Aorta (tissue), 5 donors: ENCODE data around the gene PNPLA1. TPM values are rescaled to one million over a fixed set of nuclear protein-coding genes. Genes with fewer than 3 reads are reported as not detected.

ENCODE experiments used
- ATAC-seq: fragments of 200-7000 bp; cut with Tn5 transposase; one replicate; pipeline ENCODE4 v1.9.1; 2022; ENCODE audit warnings: moderate library complexity; ENCODE audit not compliant: low FRiP score
- DNase-seq, 2 donors: peaks; one replicate each; pipeline ENCODE4 v3.0.0-alpha.2; 2020
- H3K27ac ChIP-seq, 2 donors: one replicate each; pipeline ENCODE4 v1.5.1; 2013; ENCODE audit warnings: low read length in 2 of 2, mild to moderate bottlenecking in 2 of 2, moderate library complexity in 2 of 2, control low read depth in 1 of 2, inconsistent platforms in 1 of 2, low read depth in 1 of 2
- H3K27me3 ChIP-seq, 2 donors: one replicate each; pipeline ENCODE4 v1.6.1; 2013; ENCODE audit warnings: control low read depth in 1 of 2, low read length in 1 of 2, mild to moderate bottlenecking in 1 of 2, moderate library complexity in 1 of 2; ENCODE audit not compliant: insufficient read depth in 2 of 2, control insufficient read depth in 1 of 2
- H3K36me3 ChIP-seq, 2 donors: one replicate each; pipeline ENCODE4 v1.6.1; 2013; ENCODE audit warnings: control low read depth in 1 of 2, low read length in 1 of 2, mild to moderate bottlenecking in 1 of 2; ENCODE audit not compliant: insufficient read depth in 2 of 2, control insufficient read depth in 1 of 2
- H3K4me1 ChIP-seq, 2 donors: one replicate each; pipeline ENCODE4 v1.6.1; 2013; ENCODE audit warnings: low read length in 2 of 2, control low read depth in 1 of 2, mild to moderate bottlenecking in 1 of 2, moderate library complexity in 1 of 2; ENCODE audit not compliant: insufficient read depth in 2 of 2, control insufficient read depth in 1 of 2
- H3K4me3 ChIP-seq, 2 donors: one replicate each; pipeline ENCODE4 v1.5.1; 2013; ENCODE audit warnings: low read length in 2 of 2, control low read depth in 1 of 2, mild to moderate bottlenecking in 1 of 2
- H3K9me3 ChIP-seq: one replicate; pipeline ENCODE4 v1.6.1; 2013; ENCODE audit warnings: mild to moderate bottlenecking, low read length; ENCODE audit not compliant: control insufficient read depth
- WGBS, 2 donors: extraction: QIAGEN DNeasy Blood & Tissue Kit; methylation state at CpG; one replicate each; pipeline ENCODE4 v1.1.7; 2013; 5-methylcytosine and 5-hydroxymethylcytosine counted together
- intact Hi-C, 2 donors: fragments of 100-400 bp; cut with DNase I; formaldehyde crosslinking; loops; one replicate each; pipeline versions ENCODE4 v1.14.2 to v1.15.0; 2022
- polyA plus RNA-seq, 2 donors: library from polyadenylated mRNA; stranded (reverse); fragments of 200-250 nt; gene quantifications; one replicate each; pipeline ENCODE4 v1.2.3, GENCODE V29; 2013
- total RNA-seq, 2 donors: library from RNA; stranded (reverse); fragmentation: NEBNext Ultra II Directional; extraction: Animal tissue kit (Norgen Biotek cat#: 25700); gene quantifications; one replicate each; pipeline ENCODE4 v1.2.1, GENCODE V29; 2021
- donor health status: healthy with polysubstance abuse.
- donor health status: Bipolar disorder and iron deficiency.
- donor health status: DM: no; HTN: no; CAD: no.
- donor health status: DM: no; HTN: no; CAD: no.
- donor health status: DM: yes; HTN: yes; CAD: no.

Gene PNPLA1
- total and polyA plus RNA-seq, 4 donors: 0.15 to 0.23 TPM; not detected in 2

- H3K27ac ChIP-seq: no peak overlapping the region
- H3K4me3 ChIP-seq: no peak overlapping the region
- DNase-seq: no peak
- H3K9me3 ChIP-seq: no peaks in the 10 kb centered on the region
- peaks cover 7 to 8% of the 10 kb centered on the region in 2 donors for H3K36me3 ChIP-seq
- intact Hi-C loops: no loop called here
- no peak for ATAC-seq
- 78 to 95% methylated on average over 1 of the region's 1 CpG for WGBS, 2 donors
- no peaks in the 10 kb centered on the region for H3K4me1 ChIP-seq
- H3K27me3 ChIP-seq: no peaks in the 10 kb centered on the region
These were observed 42.3 kb upstream of the PNPLA1 start for GRCh38 chr6:36227379-36228228.

GRCh38 chr6:36229223-36229622, 40.6 kb upstream of the PNPLA1 start:
- Histone ChIP-seq H3K4me3 (no peak overlapping the region), H3K27ac (no peak overlapping the region), H3K9me3 (no peaks in the 10 kb centered on the region), H3K27me3 (no peaks in the 10 kb centered on the region), H3K36me3 (peaks cover 8 to 11% of the 10 kb centered on the region in 2 donors), H3K4me1 (no peaks in the 10 kb centered on the region)
- WGBS, 2 donors: 88 to 91% methylated on average over 5 of the region's 5 CpGs
- no peak for DNase-seq
- ATAC-seq: no peak
- intact Hi-C loops: no loop called here

GRCh38 chr6:36230371-36230770, 39.5 kb upstream of the PNPLA1 start:
- intact Hi-C loops: no loop called here
- Histone ChIP-seq H3K9me3 (no peaks in the 10 kb centered on the region), H3K27me3 (no peaks in the 10 kb centered on the region), H3K27ac (no peak overlapping the region), H3K36me3 (peaks cover 8 to 11% of the 10 kb centered on the region in 2 donors), H3K4me1 (no peaks in the 10 kb centered on the region), H3K4me3 (no peak overlapping the region)
- ATAC-seq: no peak
- DNase-seq: no peak
- 94% methylated on average over 11 of the region's 11 CpGs for WGBS, 2 donors

DNA sequence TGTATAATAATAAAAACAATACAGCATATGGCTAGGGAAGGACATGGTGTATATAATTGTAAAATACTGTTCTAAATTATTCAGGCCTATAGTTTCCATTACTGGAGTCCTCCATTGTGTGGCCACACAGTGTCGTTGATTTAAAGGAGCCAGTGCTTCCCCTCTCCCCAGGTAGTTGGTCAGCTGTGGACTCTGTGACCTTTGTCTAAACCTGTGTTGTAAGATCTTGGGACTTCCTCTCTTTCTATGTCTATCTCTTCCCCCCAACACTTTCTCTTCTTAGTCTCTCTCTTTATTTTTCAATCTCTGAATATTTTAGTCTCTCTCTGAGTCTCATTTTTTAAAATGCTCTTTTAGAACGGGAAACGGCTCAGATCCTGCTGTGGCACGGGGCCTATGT, 37.7 kb upstream of the PNPLA1 start:
- no peak for ATAC-seq
- Histone ChIP-seq H3K36me3 (peaks cover 8 to 10% of the 10 kb centered on the region in 2 donors), H3K27ac (no peak overlapping the region), H3K9me3 (no peaks in the 10 kb centered on the region), H3K27me3 (no peaks in the 10 kb centered on the region), H3K4me3 (no peak overlapping the region), H3K4me1 (no peaks in the 10 kb centered on the region)
- WGBS, 2 donors: 81 to 88% methylated on average over 4 of the region's 4 CpGs
- no peak for DNase-seq
- intact Hi-C loops: no loop called here

- Histone ChIP-seq H3K36me3 (peaks cover 8% of the 10 kb centered on the region in 2 donors), H3K27me3 (no peaks in the 10 kb centered on the region), H3K9me3 (no peaks in the 10 kb centered on the region), H3K27ac (no peak overlapping the region), H3K4me1 (no peaks in the 10 kb centered on the region), H3K4me3 (no peak overlapping the region)
- ATAC-seq (no peak), DNase-seq (no peak)
- 46 to 55% methylated on average over 3 of the region's 3 CpGs for WGBS, 2 donors
- intact Hi-C loops: no loop called here
These were observed 34.6 kb upstream of the PNPLA1 start for GRCh38 chr6:36235309-36235708.

DNA sequence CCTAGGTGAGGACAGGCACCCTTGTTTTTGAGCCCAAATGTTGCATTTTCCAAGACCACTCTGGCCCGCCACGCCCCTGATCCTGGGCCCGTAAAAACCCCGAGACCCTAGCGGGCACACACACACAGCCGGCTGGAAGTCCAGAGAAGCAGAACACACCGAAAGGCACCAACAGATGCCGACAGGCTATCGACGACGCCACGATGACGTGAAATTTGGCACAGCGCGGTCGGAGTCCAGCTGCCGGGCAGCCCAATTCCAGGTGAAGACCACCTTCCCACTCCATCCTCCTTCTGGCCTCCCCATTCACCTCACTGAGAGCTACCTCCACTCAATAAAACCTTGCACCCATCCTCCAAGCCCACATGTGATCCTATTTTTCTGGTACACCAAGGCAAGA, 34.0 kb upstream of the PNPLA1 start:
- no peak overlapping the region for H3K4me3 ChIP-seq
- ATAC-seq (no peak), DNase-seq (no peak)
- H3K27me3 ChIP-seq: no peaks in the 10 kb centered on the region
- no peaks in the 10 kb centered on the region for H3K9me3 ChIP-seq
- WGBS, 2 donors: 94 to 96% methylated on average over 17 of the region's 17 CpGs
- no peaks in the 10 kb centered on the region for H3K4me1 ChIP-seq
- H3K27ac ChIP-seq: no peak overlapping the region
- intact Hi-C loops: no loop called here
- peaks cover 6 to 8% of the 10 kb centered on the region in 2 donors for H3K36me3 ChIP-seq

DNA sequence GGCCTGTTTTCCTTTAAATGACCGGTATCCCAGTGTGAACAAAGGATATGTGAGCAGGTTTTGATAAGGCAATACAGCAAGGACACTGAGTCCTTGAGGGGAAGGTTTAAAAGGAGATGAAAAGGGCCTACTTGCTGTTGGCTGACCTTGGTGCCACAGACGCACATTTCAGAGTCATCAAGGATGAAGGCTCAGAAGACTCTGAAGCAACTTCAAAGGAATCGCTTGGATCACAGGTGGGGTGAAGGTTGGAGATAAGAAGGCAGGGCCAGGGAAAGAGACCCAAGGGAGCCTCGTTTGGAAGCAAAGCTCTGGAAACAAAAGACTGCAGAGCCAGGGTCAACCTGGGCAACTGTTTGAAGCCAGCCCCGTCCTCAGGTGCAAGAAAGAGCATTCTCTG, 30.1 kb upstream of the PNPLA1 start:
- 86% methylated on average over 5 of the region's 5 CpGs for WGBS, 2 donors
- ATAC-seq (no peak), DNase-seq (no peak)
- H3K9me3 ChIP-seq: no peaks in the 10 kb centered on the region
- H3K4me3 ChIP-seq: no peak overlapping the region
- no peak overlapping the region for H3K27ac ChIP-seq
- no peaks in the 10 kb centered on the region for H3K4me1 ChIP-seq
- no peaks in the 10 kb centered on the region for H3K36me3 ChIP-seq
- no peaks in the 10 kb centered on the region for H3K27me3 ChIP-seq
- intact Hi-C loops: no loop called here

GRCh38 chr6:36241728-36242127, 28.1 kb upstream of the PNPLA1 start:
- Histone ChIP-seq H3K4me1 (no peaks in the 10 kb centered on the region), H3K27ac (no peak overlapping the region), H3K36me3 (no peaks in the 10 kb centered on the region), H3K9me3 (no peaks in the 10 kb centered on the region), H3K4me3 (no peak overlapping the region), H3K27me3 (no peaks in the 10 kb centered on the region)
- no peak for ATAC-seq
- intact Hi-C loops: no loop called here
- no peak for DNase-seq
- WGBS, 2 donors: 48 to 52% methylated on average over 10 of the region's 10 CpGs

GRCh38 chr6:36242161-36242560, 27.7 kb upstream of the PNPLA1 start:
- no peaks in the 10 kb centered on the region for H3K36me3 ChIP-seq
- WGBS, 2 donors: 92% methylated on average over 5 of the region's 5 CpGs
- H3K4me3 ChIP-seq: no peak overlapping the region
- ATAC-seq: no peak
- no peaks in the 10 kb centered on the region for H3K9me3 ChIP-seq
- DNase-seq: no peak
- no peaks in the 10 kb centered on the region for H3K4me1 ChIP-seq
- no peaks in the 10 kb centered on the region for H3K27me3 ChIP-seq
- intact Hi-C loops: no loop called here
- H3K27ac ChIP-seq: no peak overlapping the region
